Skeletal muscle satellite cell (primary cell): ENCODE measurements around the gene EXOSC7.

Experiments
- H3K27me3 ChIP-seq: 2 replicates; pipeline ENCODE4 v1.7.0; 2013; ENCODE audit warnings: low read length; ENCODE audit not compliant: control insufficient read depth, insufficient read depth
- H3K36me3 ChIP-seq: 2 replicates; pipeline ENCODE4 v1.7.0; 2013; ENCODE audit warnings: mild to moderate bottlenecking, control low read depth, low read length; ENCODE audit not compliant: insufficient read depth
- H3K4me1 ChIP-seq: 2 replicates; pipeline ENCODE4 v1.7.0; 2013; ENCODE audit warnings: low read length; ENCODE audit not compliant: control insufficient read depth, insufficient read depth
- H3K4me2 ChIP-seq: 2 replicates; pipeline ENCODE4 v1.7.0; 2013; ENCODE audit warnings: mild to moderate bottlenecking, low read length
- H3K4me3 ChIP-seq: 2 replicates; pipeline ENCODE4 v1.7.0; 2013; ENCODE audit warnings: low read length
- H3K9ac ChIP-seq: 2 replicates; pipeline ENCODE4 v1.7.0; 2013; ENCODE audit warnings: mild to moderate bottlenecking, low read depth, low read length, moderate library complexity
- H3K9me3 ChIP-seq: replicated peaks from 2 replicates; pipeline ENCODE4 v1.7.0; 2013; ENCODE audit warnings: mild to moderate bottlenecking, control low read depth, low read length

Gene EXOSC7

DNA sequence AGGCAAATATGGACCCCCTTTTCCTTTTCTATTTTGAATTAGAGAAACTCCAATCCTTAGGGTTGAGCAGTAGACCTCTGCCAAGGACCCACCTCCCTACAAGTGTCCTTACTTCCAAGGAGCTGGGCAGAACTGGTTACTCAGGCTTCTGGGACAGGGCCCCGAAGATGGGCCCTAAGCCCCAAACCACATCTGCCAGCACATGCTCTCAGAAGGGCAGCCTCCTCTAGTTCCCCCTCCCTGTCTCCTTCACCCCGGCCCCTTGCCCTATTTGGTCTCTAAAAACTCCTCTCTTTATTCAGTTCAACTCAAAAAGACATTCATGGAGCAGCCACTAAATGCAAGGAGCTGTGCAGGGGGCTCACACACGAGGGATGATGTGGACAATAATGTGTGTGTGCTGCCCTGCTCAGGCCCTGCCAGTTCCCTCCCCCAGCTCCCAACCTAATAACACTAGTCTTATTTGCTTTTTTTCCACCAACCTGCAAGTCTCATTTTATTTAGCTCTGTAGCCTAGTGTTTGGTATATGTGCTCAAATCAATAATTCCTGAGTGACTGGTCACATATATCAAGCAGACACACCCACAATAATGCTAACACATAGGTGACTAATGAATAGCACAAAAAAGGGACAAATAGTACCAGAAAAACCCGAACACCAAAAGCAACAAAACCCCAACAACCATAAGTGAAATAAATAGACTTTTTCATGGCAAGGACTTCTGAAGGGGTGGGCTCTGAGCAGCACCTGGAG is 12.3 kb upstream of the EXOSC7 start:
- Histone ChIP-seq H3K4me3 (no peak overlapping the region), H3K9ac (no peak overlapping the region), H3K4me2 (no peak overlapping the region), H3K4me1 (peaks cover 12% of the 10 kb centered on the region), H3K27me3 (no peaks in the 10 kb centered on the region), H3K9me3 (no peaks in the 10 kb centered on the region), H3K36me3 (peaks cover 6% of the 10 kb centered on the region)

DNA sequence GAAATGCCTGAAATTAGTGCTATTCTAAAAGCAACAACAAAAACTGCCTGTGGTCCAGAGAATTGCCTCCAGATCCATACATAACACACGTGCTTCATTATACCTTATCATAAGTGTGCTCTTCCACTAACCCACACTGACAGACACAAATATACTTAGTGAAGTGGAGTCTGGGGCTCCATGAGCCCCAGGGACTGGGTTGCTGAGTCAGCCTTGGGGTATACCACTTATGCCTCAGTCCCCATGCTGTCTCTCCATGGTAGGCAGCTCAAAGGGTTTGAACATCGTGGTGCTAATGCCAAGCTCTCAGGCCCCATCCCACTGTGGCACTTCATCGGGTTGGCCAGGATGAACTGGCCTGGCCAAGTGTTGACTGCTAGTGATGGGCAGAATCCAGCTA is 10.9 kb upstream of the EXOSC7 start:
- Histone ChIP-seq H3K9ac (no peak overlapping the region), H3K4me2 (no peak overlapping the region), H3K27me3 (no peaks in the 10 kb centered on the region), H3K9me3 (no peaks in the 10 kb centered on the region), H3K4me1 (peaks cover 12% of the 10 kb centered on the region), H3K4me3 (no peak overlapping the region), H3K36me3 (no peaks in the 10 kb centered on the region)

DNA sequence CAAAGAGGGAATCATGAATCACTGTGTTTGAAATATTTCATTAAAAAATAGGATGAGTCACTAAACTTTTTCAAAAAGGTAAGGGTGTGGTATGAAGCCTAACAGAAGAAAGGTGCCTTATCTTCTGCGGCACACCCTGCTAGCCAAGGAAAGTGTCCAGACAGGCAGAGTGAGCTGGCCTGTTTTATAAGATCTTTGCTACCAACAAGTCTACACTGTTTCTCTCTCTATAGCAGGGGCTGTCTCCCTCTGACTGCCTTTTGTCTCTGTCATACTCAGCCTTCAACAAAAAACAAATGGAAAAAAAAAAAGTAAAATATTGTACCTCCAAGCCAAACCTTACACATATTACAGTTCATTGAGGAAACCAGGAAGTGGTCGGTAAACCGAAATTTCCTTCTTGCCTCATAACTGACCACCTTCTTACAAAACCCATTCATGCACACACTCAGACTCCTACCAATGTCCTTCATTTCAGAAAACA is 9.2 kb upstream of the EXOSC7 start:
- Histone ChIP-seq H3K9me3 (no peaks in the 10 kb centered on the region), H3K36me3 (no peaks in the 10 kb centered on the region), H3K4me3 (no peak overlapping the region), H3K27me3 (no peaks in the 10 kb centered on the region), H3K4me2 (no peak overlapping the region), H3K9ac (no peak overlapping the region), H3K4me1 (peaks cover 12% of the 10 kb centered on the region)

DNA sequence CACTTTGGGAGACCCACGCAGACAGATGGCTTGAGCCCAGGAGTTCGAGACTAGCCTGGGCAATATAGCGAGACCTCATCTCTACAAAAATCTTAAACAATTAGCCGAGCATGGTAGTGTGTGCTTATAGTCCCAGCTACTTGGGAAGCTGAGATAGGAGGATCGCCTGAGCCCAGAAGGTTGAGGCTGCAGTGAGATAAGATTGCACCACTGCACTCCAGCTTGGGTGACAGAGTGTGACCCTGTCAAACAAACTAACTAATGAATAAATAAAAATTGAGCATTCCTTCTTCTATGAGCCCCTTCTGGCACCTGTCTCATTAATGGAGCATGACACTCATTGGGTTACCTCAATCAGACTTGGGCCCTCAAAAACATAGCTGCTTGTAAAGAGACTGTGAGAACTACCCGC is 7.6 kb upstream of the EXOSC7 start:
- Histone ChIP-seq H3K9ac (no peak overlapping the region), H3K4me1 (peaks cover 12% of the 10 kb centered on the region), H3K9me3 (no peaks in the 10 kb centered on the region), H3K36me3 (peaks cover 3% of the 10 kb centered on the region), H3K27me3 (no peaks in the 10 kb centered on the region), H3K4me3 (no peak overlapping the region), H3K4me2 (no peak overlapping the region)

DNA sequence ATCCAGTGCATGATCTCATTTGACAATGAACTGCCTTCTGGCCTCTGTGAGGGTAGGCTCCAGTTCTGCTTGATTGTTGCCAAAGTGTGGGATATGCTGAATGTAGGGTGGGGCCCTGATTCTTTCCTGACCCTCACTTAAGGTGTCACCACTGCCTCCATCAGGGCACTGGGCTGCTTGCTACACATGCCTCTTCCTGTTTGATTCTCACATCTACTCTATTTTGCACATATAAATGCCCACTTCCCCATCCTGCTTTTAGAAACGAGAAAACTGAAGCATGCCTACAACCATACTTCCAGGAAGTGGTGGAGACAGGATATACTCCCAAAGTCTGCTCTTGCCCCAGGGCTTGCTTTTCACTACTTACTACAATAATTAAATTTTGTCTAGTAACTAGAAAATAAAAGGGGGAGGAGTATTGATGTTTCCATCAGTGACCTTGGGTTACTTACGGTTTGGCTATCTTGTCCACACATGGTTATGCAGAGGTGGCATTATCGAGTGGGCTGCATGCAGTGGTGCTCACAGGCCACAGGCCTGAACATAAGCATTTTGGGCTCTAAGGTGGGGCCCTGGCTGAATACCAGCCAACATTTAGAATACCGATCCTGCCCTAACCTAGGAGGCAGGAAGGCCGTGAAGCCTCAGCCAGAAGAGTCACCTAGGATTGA is 6.8 kb upstream of the EXOSC7 start:
- Histone ChIP-seq H3K9ac (no peak overlapping the region), H3K4me2 (no peak overlapping the region), H3K4me3 (no peak overlapping the region), H3K9me3 (no peaks in the 10 kb centered on the region), H3K27me3 (no peaks in the 10 kb centered on the region), H3K4me1 (peaks cover 7% of the 10 kb centered on the region), H3K36me3 (peaks cover 3% of the 10 kb centered on the region)

DNA sequence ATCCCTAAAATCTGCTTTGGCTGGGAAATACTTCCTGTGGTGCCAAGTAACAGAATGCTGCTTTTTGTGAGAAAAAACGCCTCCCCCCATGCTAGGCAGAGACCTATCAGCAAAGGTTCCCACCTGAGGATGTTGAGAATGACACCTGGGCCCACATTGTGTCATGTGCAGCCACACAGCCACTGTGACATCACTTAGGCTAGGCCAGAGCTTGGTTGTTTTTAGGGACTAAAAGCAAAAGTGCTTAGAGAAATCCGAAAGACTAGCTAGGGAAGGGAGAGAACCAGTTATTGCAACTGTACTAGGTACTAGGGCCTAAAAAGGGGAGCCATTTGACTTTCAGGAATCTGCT is 6.2 kb upstream of the EXOSC7 start:
- Histone ChIP-seq H3K4me1 (peaks cover 9% of the 10 kb centered on the region), H3K36me3 (peaks cover 3% of the 10 kb centered on the region), H3K9ac (no peak overlapping the region), H3K9me3 (no peaks in the 10 kb centered on the region), H3K27me3 (no peaks in the 10 kb centered on the region), H3K4me3 (no peak overlapping the region), H3K4me2 (no peak overlapping the region)

DNA sequence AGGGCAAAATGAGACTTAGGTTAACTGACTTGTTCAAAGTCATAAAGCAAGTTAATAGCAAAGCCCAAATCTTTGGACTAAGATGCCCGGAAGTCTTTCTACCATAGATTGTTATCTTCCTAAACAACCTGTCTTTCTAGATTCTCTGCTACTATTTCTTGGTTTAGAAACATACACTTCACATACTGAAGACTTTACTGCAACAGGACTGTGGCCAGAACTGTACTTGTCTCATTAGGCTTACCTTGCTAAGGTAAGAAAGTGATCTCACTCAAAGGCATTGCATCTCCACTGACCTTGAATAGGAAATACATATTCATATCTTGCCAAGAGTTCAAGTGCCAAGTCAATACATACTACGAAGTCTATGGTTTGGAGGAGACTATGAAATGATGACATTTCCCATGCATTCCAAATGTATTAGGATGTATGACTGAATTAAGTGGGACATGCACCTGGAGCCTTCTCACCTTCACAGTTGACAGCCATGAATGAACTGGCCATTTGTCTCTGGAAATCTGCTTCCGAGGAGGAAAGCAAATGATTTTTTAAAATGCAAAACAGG is 5.0 kb upstream of the EXOSC7 start:
- peaks cover 3% of the 10 kb centered on the region for H3K36me3 ChIP-seq
- no peaks in the 10 kb centered on the region for H3K27me3 ChIP-seq
- H3K4me1 ChIP-seq = peaks cover 11% of the 10 kb centered on the region
- no peak overlapping the region for H3K4me3 ChIP-seq
- H3K4me2 ChIP-seq = no peak overlapping the region
- H3K9ac ChIP-seq = no peak overlapping the region
- H3K9me3 ChIP-seq = no peaks in the 10 kb centered on the region

DNA sequence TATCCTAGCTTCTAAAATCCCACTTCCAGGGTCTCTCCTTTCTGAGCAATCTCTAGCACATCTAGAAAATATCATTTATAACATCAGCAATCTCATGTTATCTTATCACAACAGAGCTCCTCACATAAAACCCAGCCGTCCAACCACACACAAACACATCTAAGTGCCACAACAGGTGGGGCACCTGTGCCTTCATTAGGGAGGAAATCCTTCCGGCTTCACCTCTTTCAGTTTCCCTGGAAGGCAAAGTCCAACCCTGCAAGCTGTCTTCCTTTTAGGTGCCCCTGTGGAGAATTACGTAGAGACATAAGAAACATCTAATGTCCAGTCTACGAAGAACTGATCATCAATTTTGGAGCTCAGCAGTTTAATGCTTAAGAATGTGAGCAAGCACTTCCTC is 1.6 kb upstream of the EXOSC7 start:
- peaks cover 11% of the 10 kb centered on the region for H3K4me1 ChIP-seq
- peaks cover 7% of the 10 kb centered on the region for H3K36me3 ChIP-seq
- no peaks in the 10 kb centered on the region for H3K27me3 ChIP-seq
- peak overlapping the region; percentile 99 for H3K4me3 ChIP-seq
- no peaks in the 10 kb centered on the region for H3K9me3 ChIP-seq
- peak overlapping the region; percentile 87 for H3K4me2 ChIP-seq
- H3K9ac ChIP-seq = peak overlapping the region; percentile 88

DNA sequence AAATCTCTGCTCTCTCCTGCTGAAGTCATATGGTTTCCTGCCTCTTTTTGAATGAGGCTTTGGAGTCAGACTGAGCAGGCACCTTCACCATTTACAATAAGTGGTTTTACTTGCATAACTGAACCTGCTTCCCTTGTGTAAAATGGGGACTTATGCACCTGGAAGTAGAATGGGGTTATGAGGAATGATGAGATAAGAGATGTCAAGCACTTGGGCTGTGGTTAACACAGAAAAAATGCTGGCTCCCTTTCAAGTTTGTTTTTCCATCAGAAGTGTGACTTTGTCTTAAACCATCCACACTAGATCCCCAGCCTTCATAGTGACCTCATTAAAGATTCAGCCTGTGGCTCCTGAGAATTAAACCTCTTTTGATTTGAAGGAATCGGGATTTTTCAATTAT is 5.2 kb downstream of the EXOSC7 start:
- H3K36me3 ChIP-seq = peaks cover 4% of the 10 kb centered on the region
- H3K4me3 ChIP-seq = no peak overlapping the region
- peaks cover 4% of the 10 kb centered on the region for H3K4me1 ChIP-seq
- no peak overlapping the region for H3K4me2 ChIP-seq
- no peaks in the 10 kb centered on the region for H3K27me3 ChIP-seq
- H3K9me3 ChIP-seq = no peaks in the 10 kb centered on the region
- H3K9ac ChIP-seq = no peak overlapping the region

DNA sequence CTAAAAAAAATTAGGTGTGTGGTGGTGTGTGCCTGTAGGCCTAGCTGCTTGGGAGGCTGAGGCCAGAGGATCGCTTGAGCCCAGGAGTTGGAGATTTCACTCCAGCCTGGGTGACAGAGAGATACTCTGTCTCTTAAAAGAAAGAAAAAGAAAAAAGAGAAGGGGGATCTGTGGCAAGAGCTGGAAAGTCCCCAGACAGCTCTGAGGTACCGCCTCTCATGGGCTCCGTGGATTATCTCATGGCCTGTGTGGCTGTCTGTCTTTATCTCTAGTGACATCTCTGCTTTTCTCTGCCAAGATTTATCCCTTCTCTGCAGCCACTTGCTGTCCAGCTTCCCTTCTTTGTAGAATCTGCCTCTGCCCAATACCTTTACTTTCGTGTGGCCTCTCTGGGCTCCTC is 5.7 kb downstream of the EXOSC7 start:
- Histone ChIP-seq H3K4me2 (no peak overlapping the region), H3K27me3 (no peaks in the 10 kb centered on the region), H3K4me3 (no peak overlapping the region), H3K4me1 (peaks cover 4% of the 10 kb centered on the region), H3K9ac (no peak overlapping the region), H3K9me3 (no peaks in the 10 kb centered on the region), H3K36me3 (peaks cover 4% of the 10 kb centered on the region)

DNA sequence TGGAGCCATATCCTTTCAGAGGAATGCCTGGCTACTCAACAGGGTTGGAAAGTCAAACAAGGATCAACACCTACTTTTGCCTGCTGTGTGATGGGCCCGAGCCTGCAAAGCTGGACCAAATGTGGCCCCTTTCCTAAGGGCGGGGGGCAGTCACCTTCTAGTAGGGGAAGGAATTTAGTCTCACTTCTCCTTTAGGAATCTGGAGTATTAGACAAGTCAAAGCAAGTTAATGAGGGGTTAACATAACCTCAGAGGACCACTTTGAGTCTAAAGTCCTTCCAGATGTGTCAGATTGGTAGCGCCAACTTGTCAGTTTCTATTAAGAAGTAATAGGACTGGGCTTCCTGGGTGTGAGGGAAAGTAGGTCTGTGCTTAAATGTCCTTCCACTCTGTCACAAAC is 6.8 kb downstream of the EXOSC7 start:
- Histone ChIP-seq H3K4me1 (peaks cover 4% of the 10 kb centered on the region), H3K9ac (no peak overlapping the region)

More for the DNA sequence above, 6.8 kb downstream of the EXOSC7 start:
- Histone ChIP-seq H3K27me3 (no peaks in the 10 kb centered on the region), H3K4me2 (no peak overlapping the region), H3K9me3 (no peaks in the 10 kb centered on the region), H3K4me3 (no peak overlapping the region), H3K36me3 (peaks cover 4% of the 10 kb centered on the region)
